ENCODE measurements around the gene NUP42.

- TF ChIP-seq CTCF (IDR thresholded peaks at IDR 0.05) (no peak), EZH2 (IDR thresholded peaks at IDR 0.05) (no peak), EZH2phosphoT487 (IDR thresholded peaks at IDR 0.05) (no peak)
Measured at GRCh38 chr7:23249486-23249885, 67.6 kb downstream of the NUP42 start.
